Pancreas (tissue), 10 donors: ENCODE data around the gene SPANXN4. TPM values are rescaled to one million over a fixed set of nuclear protein-coding genes. Genes with fewer than 3 reads are reported as not detected.

Experiments used
- ATAC-seq, 4 donors: fragments of 200-7000 bp; cut with Tn5 transposase; one replicate each; pipeline versions ENCODE4 v1.8.0 to v1.9.1; 2020; ENCODE audit warnings: mild to moderate bottlenecking in 4 of 4, moderate library complexity in 4 of 4
- DNase-seq, 6 donors: peaks; one replicate each; pipeline ENCODE4 v3.0.0-alpha.2; 2020
- FAIRE-seq: peaks from 2 replicates; lab custom pipeline; 2012; peaks lifted over from hg19 to GRCh38; lab: Jason Lieb, UNC
- H3K27ac ChIP-seq, 4 donors: fragments of 200-600 bp; sonication (generic); 1 replicate in 3 of 4; 2 replicates in 1 of 4; pipeline versions ENCODE4 v1.5.0 to v1.8.0; 2020
- H3K27me3 ChIP-seq, 4 donors: fragments of 200-600 bp; one replicate each; pipeline ENCODE4 v1.8.0; 2021
- H3K36me3 ChIP-seq, 3 donors: fragments of 200-600 bp; sonication (generic) in 1 of 3; one replicate each; pipeline versions ENCODE4 v1.5.0 to v1.8.0; 2020 to 2021
- H3K4me1 ChIP-seq, 3 donors: fragments of 200-600 bp; one replicate each; pipeline ENCODE4 v1.8.0; 2021
- H3K4me3 ChIP-seq, 4 donors: fragments of 200-600 bp; sonication (generic) in 2 of 4; one replicate each; pipeline versions ENCODE4 v1.5.0 to v1.8.0; 2020 to 2021
- H3K9me3 ChIP-seq, 4 donors: fragments of 200-600 bp; one replicate each; pipeline ENCODE4 v1.8.0; 2021
- CTCF ChIP-seq, 4 donors: fragments of 200-600 bp; sonication (generic) in 3 of 4; IDR thresholded peaks; one replicate each; pipeline versions ENCODE4 v1.5.0 to v1.8.0; 2021; ENCODE audit warnings: antibody characterized with exemption in 4 of 4
- WGBS, 2 donors: extraction: QIAGEN DNeasy Blood & Tissue Kit; methylation state at CpG; one replicate each; pipeline ENCODE4 v1.1.7; 2013; 5-methylcytosine and 5-hydroxymethylcytosine counted together
- intact Hi-C, 3 donors: fragments of 100-400 bp; cut with DNase I; formaldehyde crosslinking; loops; one replicate each; pipeline versions ENCODE4 v1.11.1 to v1.14.2; 2022
- polyA plus RNA-seq, 2 donors: library from polyadenylated mRNA; stranded (reverse); fragments of 200-250 nt; gene quantifications; one replicate each; pipeline ENCODE4 v1.2.3, GENCODE V29; 2013
- total RNA-seq, 6 donors: library from RNA; stranded (reverse); fragmentation: NEBNext Ultra II Directional in 4 of 6; extraction: Animal tissue kit (Norgen Biotek cat#: 25700) in 4 of 6; gene quantifications; one replicate each; pipeline versions ENCODE4 v1.2.1 to v1.2.4, GENCODE V29; 2021 to 2023
- donor health status: healthy with polysubstance abuse.
- donor health status: DM: no; HTN: no; CAD: no; lungs with moderate emphysema.
- donor health status: DM: no; HTN: no; CAD: no.
- donor health status: control.
- donor health status: control.
- donor health status: Bipolar disorder and iron deficiency.
- donor health status: DM: yes; HTN: yes; CAD: no.
- donor health status: DM: no; HTN: no; CAD: no.
- donor health status: DM: no; HTN: no; CAD: no.
- donor health status: DM: yes; HTN: yes; CAD: no.

The SPANXN4 gene
- total RNA-seq, result not detected
- not detected for polyA plus RNA-seq

- DNase-seq (no peak), FAIRE-seq (no peak), ATAC-seq (no peak)
- H3K4me1 ChIP-seq, result no peaks in the 10 kb centered on the region
- intact Hi-C loops, result no loop called here
- WGBS, 2 donors, result 57 to 79% methylated on average over 2 of the region's 2 CpGs
- H3K4me3 ChIP-seq, result no peak within 1 kb of the TSS
- H3K36me3 ChIP-seq, result no peaks in the 10 kb centered on the region
- H3K27ac ChIP-seq, result no peak within 1 kb of the TSS
- no peak for TF ChIP-seq CTCF (IDR thresholded peaks at IDR 0.05)
- no peaks in the 10 kb centered on the region for H3K9me3 ChIP-seq
- no peaks in the 10 kb centered on the region for H3K27me3 ChIP-seq
Measured at GRCh38 chrX:143025628-143026027, at the start of gene SPANXN4. SPANXN4 (plus strand) TSS chrX:143025928; CDS start chrX:143026015, 87 bp downstream.

DNA sequence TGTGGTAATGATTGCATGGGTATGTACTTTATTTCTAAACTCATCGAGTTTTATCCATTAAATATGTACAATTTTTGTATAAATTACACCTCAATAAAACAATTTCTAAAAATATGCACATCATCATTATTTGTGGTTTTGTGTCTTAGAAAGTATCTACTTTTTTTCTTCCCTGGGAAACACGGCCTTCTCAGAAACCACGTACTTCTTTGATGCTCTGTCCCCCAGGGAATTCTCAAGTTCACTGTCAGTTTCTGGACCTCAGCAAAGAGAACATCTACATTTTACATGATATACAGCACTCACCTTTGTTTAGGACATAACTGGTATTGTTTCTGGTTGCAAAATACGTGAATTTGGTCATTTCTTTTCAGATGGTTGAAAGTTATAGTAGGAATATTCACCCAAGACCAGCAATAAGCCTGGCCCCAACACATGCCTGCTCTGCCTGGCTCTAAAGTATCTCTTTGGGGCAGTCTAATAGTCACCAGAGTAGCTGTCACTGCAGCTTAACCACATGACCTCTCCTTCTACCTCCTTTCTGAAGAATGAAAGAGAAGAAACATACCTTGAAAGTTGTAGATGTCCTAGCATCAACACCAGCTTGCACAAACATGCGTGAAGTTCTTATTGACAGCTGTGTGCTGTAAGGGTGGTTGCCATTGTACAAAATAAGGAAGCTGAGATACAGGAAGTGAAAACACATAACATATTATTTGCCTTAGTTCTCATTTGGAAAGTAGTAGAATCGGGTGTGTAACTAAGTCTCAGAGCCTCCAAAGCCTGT lies 48.4 kb upstream of the SPANXN4 start:
- H3K4me3 ChIP-seq, result no peak overlapping the region
- no peak for DNase-seq
- WGBS, 2 donors, result 65 to 67% methylated on average over 6 of the region's 6 CpGs
- no peak for FAIRE-seq
- H3K9me3 ChIP-seq, result no peaks in the 10 kb centered on the region
- H3K4me1 ChIP-seq, result no peaks in the 10 kb centered on the region
- no peak for ATAC-seq
- no peaks in the 10 kb centered on the region for H3K36me3 ChIP-seq
- no peak overlapping the region for H3K27ac ChIP-seq
- intact Hi-C loops, result no loop called here
- no peaks in the 10 kb centered on the region for H3K27me3 ChIP-seq
- TF ChIP-seq CTCF (IDR thresholded peaks at IDR 0.05), result no peak

DNA sequence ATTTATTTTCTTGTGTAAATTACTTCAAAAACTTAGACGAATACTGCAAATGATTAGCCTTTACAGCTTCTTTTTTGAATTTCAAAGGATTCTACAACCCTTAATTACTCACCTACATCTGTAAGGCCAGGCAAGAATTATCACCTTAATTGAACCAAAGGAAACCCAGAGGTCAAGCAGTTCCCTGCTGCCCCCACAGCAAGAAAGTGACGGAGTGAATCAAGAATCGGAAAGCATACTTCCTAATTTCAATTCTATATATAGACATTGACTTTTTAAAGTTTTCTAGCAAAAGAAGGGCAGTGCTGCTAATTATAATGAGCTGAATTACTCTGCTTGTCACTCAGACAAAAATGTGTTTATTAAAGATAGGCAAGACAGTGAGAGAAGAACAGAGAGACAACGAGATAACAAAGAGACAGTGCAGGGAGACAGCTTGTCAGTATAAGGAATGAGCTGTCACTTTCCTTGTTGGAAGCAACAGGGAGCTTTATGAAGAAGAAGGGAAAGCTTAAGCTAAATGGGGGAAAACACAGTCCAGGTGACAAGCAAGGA lies 47.5 kb upstream of the SPANXN4 start:
- TF ChIP-seq CTCF (IDR thresholded peaks at IDR 0.05), result no peak
- Histone ChIP-seq H3K36me3 (no peaks in the 10 kb centered on the region), H3K27ac (no peak overlapping the region), H3K9me3 (no peaks in the 10 kb centered on the region), H3K4me1 (no peaks in the 10 kb centered on the region), H3K27me3 (no peaks in the 10 kb centered on the region), H3K4me3 (no peak overlapping the region)
- intact Hi-C loops, result no loop called here
- ATAC-seq (no peak), FAIRE-seq (no peak), DNase-seq (no peak)
- WGBS, 2 donors, result 35 to 52% methylated on average over 4 of the region's 4 CpGs

- no peaks in the 10 kb centered on the region for H3K9me3 ChIP-seq
- no peaks in the 10 kb centered on the region for H3K4me1 ChIP-seq
- no peak overlapping the region for H3K27ac ChIP-seq
- DNase-seq, result no peak
- no peak for ATAC-seq
- no peak overlapping the region for H3K4me3 ChIP-seq
- no peaks in the 10 kb centered on the region for H3K36me3 ChIP-seq
- peaks cover 0 to 4% (median 0%) of the 10 kb centered on the region in 4 donors for H3K27me3 ChIP-seq
- peak; percentile 64 for FAIRE-seq
- TF ChIP-seq CTCF (IDR thresholded peaks at IDR 0.05), result no peak
- intact Hi-C loops, result no loop called here
- 15 to 23% methylated on average over 2 of the region's 2 CpGs for WGBS, 2 donors
Measured at GRCh38 chrX:142982679-142983078, 43.0 kb upstream of the SPANXN4 start.

DNA sequence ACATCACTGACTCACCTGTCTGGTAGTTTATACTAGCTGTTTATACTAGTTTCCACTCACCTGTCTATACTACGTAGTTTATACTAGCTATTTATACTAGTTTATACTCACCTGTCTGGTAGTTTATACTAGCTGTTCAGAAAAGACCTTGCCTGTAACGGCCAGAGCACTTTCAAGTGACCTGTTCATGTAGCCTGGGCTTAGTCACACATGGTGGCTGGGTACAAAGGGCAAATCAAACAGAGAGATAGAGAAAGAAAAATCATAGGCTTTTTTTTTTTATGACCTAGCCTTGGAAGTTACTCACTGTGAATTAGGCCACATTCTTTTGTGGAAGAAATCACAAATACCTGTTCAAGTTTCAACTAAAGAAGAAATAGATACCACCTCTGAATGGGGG lies 30.7 kb upstream of the SPANXN4 start:
- Histone ChIP-seq H3K27ac (no peak overlapping the region), H3K4me3 (no peak overlapping the region), H3K27me3 (peaks cover 0 to 5% (median 0%) of the 10 kb centered on the region in 4 donors), H3K36me3 (no peaks in the 10 kb centered on the region), H3K4me1 (no peaks in the 10 kb centered on the region), H3K9me3 (no peaks in the 10 kb centered on the region)
- ATAC-seq (peak in 1 of 4 donors; percentile 26), FAIRE-seq (no peak), DNase-seq (no peak)
- intact Hi-C loops, result no loop called here
- TF ChIP-seq CTCF (IDR thresholded peaks at IDR 0.05), result no peak
- WGBS, 2 donors, result 22 to 39% methylated on average over 2 of the region's 2 CpGs
